WTC11 (cell line): ENCODE measurements around the gene ZNF774. TPM values are rescaled to one million over a fixed set of nuclear protein-coding genes. Genes with fewer than 3 reads are reported as not detected.
A peak's percentile ranks its signal among the peaks of the same experiment; 100 is the strongest.

Experiments used
- ATAC-seq: fragments of 200-7000 bp; cut with Tn5 transposase; 2 replicates; pipeline ENCODE4 v1.10.0; 2021; ENCODE audit warnings: mild to moderate bottlenecking, moderate library complexity
- CTCF ChIA-PET: fragments of 300-600 bp; sonication (Branson Sonifier 250); formaldehyde crosslinking; loops from one replicate; lab custom pipeline; 2021; ENCODE audit warnings: antibody characterized with exemption; lab: Charles Lee
- POLR2A ChIA-PET: fragments of 350-600 bp; sonication (Branson Sonifier 250); formaldehyde crosslinking; loops from one replicate; lab custom pipeline; 2021; ENCODE audit warnings: antibody characterized with exemption; lab: Charles Lee
- DNase-seq: peaks from one replicate; pipeline ENCODE4 v3.0.0; 2021; ENCODE audit warnings: low spot score
- H3K27ac Mint-ChIP-seq: 2 replicates; pipeline ENCODE4 v1.8.0; 2021; ENCODE audit warnings: mixed read lengths
- H3K27me3 Mint-ChIP-seq: 2 replicates; pipeline ENCODE4 v1.8.0; 2021; ENCODE audit warnings: low read depth, mild to moderate bottlenecking, moderate library complexity, mixed read lengths
- H3K36me3 Mint-ChIP-seq: 2 replicates; pipeline ENCODE4 v1.8.0; 2021; ENCODE audit warnings: mixed read lengths
- H3K4me1 Mint-ChIP-seq: 2 replicates; pipeline ENCODE4 v1.8.0; 2022; ENCODE audit warnings: mixed read lengths
- H3K4me3 Mint-ChIP-seq: 2 replicates; pipeline ENCODE4 v1.8.0; 2021; ENCODE audit warnings: mild to moderate bottlenecking, moderate library complexity, mixed read lengths
- H3K9me3 Mint-ChIP-seq: 2 replicates; pipeline ENCODE4 v1.8.0; 2021; ENCODE audit warnings: mixed read lengths
- FOXK1 ChIP-seq: sonication (generic); formaldehyde crosslinking; IDR thresholded peaks from 2 replicates; pipeline ENCODE4 v1.8.0; 2022; ENCODE audit warnings: mild to moderate bottlenecking, moderate library complexity, missing genetic modification reagents
- FOXP1 ChIP-seq: sonication (generic); formaldehyde crosslinking; IDR thresholded peaks from 2 replicates; pipeline ENCODE4 v1.8.0; 2022; ENCODE audit warnings: missing genetic modification reagents, mild to moderate bottlenecking, moderate library complexity, borderline replicate concordance
- GABPB1 ChIP-seq: sonication (generic); formaldehyde crosslinking; IDR thresholded peaks from 2 replicates; pipeline ENCODE4 v1.8.1; 2023; ENCODE audit warnings: mild to moderate bottlenecking, missing genetic modification reagents
- GTF2I ChIP-seq: fragments of 250-450 bp; sonication (Bioruptor Pico); conservative IDR thresholded peaks from 2 replicates; pipeline ENCODE4 v1.4.0; 2021; ENCODE audit warnings: mild to moderate bottlenecking
- HMGA2 ChIP-seq: fragments of 250-450 bp; sonication (Bioruptor Pico); IDR thresholded peaks from 2 replicates; pipeline ENCODE4 v1.4.0; 2021; ENCODE audit warnings: mild to moderate bottlenecking, moderate library complexity
- IRF1 ChIP-seq: sonication (generic); formaldehyde crosslinking; IDR thresholded peaks from 2 replicates; pipeline ENCODE4 v1.8.0; 2023; ENCODE audit warnings: missing genetic modification reagents
- KAT7 ChIP-seq: sonication (generic); formaldehyde crosslinking; IDR thresholded peaks from 2 replicates; pipeline ENCODE4 v1.8.1; 2023; ENCODE audit warnings: missing genetic modification reagents, mild to moderate bottlenecking, borderline replicate concordance
- MXD4 ChIP-seq: fragments of 250-450 bp; sonication (Bioruptor Pico); IDR thresholded peaks from 2 replicates; pipeline ENCODE4 v1.8.0; 2021; ENCODE audit warnings: mild to moderate bottlenecking, moderate library complexity, borderline replicate concordance
- OVOL2 ChIP-seq: fragments of 250-450 bp; sonication (Bioruptor Pico); IDR thresholded peaks from 2 replicates; pipeline ENCODE4 v1.9.0; 2021; ENCODE audit warnings: mild to moderate bottlenecking, borderline replicate concordance
- SMAD4 ChIP-seq: sonication (generic); formaldehyde crosslinking; IDR thresholded peaks from 2 replicates; pipeline ENCODE4 v1.8.0; 2022; ENCODE audit warnings: mild to moderate bottlenecking, missing genetic modification reagents
- SOX15 ChIP-seq: fragments of 250-450 bp; sonication (Bioruptor Pico); IDR thresholded peaks from 2 replicates; pipeline ENCODE4 v1.9.0; 2021; ENCODE audit warnings: mild to moderate bottlenecking
- ZBTB43 ChIP-seq: sonication (generic); formaldehyde crosslinking; IDR thresholded peaks from 2 replicates; pipeline ENCODE4 v1.8.1; 2023; ENCODE audit warnings: mild to moderate bottlenecking, missing genetic modification reagents
- ZNF512 ChIP-seq: sonication (generic); formaldehyde crosslinking; IDR thresholded peaks from 2 replicates; pipeline ENCODE4 v1.8.1; 2022; ENCODE audit warnings: missing genetic modification reagents, borderline replicate concordance
- total RNA-seq: library from RNA; stranded (reverse); gene quantifications from 3 replicates; pipeline ENCODE4 v1.2.3, GENCODE V29; 2021
- TF ChIP-seq, protein P1 (sequence below): sonication (generic); formaldehyde crosslinking; IDR thresholded peaks from 2 replicates; pipeline ENCODE4 v1.8.0; 2022; ENCODE audit warnings: mild to moderate bottlenecking, missing genetic modification reagents
- TF ChIP-seq, protein P2 (sequence below): sonication (generic); formaldehyde crosslinking; IDR thresholded peaks from 2 replicates; pipeline ENCODE4 v1.8.1; 2022; ENCODE audit warnings: low read depth, mild to moderate bottlenecking, moderate library complexity, missing genetic modification reagents, borderline replicate concordance

Gene ZNF774
- total RNA-seq, 1 experiment from 2014 or later = 2.6 TPM

- TF ChIP-seq OVOL2 (CRISPR knock-in tag) = no peak
- no peak for TF ChIP-seq KAT7
- no peak for TF ChIP-seq SOX15 (CRISPR knock-in tag)
- TF ChIP-seq FOXP1 (CRISPR knock-in tag) = no peak
- TF ChIP-seq IRF1 = no peak
- TF ChIP-seq, protein P1, sequence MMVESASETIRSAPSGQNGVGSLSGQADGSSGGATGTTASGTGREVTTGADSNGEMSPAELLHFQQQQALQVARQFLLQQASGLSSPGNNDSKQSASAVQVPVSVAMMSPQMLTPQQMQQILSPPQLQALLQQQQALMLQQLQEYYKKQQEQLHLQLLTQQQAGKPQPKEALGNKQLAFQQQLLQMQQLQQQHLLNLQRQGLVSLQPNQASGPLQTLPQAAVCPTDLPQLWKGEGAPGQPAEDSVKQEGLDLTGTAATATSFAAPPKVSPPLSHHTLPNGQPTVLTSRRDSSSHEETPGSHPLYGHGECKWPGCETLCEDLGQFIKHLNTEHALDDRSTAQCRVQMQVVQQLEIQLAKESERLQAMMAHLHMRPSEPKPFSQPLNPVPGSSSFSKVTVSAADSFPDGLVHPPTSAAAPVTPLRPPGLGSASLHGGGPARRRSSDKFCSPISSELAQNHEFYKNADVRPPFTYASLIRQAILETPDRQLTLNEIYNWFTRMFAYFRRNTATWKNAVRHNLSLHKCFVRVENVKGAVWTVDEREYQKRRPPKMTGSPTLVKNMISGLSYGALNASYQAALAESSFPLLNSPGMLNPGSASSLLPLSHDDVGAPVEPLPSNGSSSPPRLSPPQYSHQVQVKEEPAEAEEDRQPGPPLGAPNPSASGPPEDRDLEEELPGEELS (CRISPR knock-in tag) = no peak
- no peak for TF ChIP-seq ZBTB43 (CRISPR knock-in tag)
- TF ChIP-seq GTF2I = no peak
- no peak for TF ChIP-seq GABPB1 (CRISPR knock-in tag)
- TF ChIP-seq MXD4 (CRISPR knock-in tag) = no peak
- no peak for TF ChIP-seq SMAD4 (CRISPR knock-in tag)
- no peak for TF ChIP-seq FOXK1 (CRISPR knock-in tag)
- TF ChIP-seq ZNF512 = no peak
- H3K9me3 Mint-ChIP-seq = no peaks in the 10 kb centered on the region
- no peak overlapping the region for H3K4me3 Mint-ChIP-seq
- DNase-seq = no peak
- H3K36me3 Mint-ChIP-seq = no peaks in the 10 kb centered on the region
- H3K4me1 Mint-ChIP-seq = peaks cover 24% of the 10 kb centered on the region
- no peak for ATAC-seq
- ChIA-PET CTCF (interaction anchor here (0.6 to 1.6 kb wide), 3 partner anchors 13 to 46 kb away, joined by 3 to 7 read pairs (median 3); no protein-coding TSS in a partner anchor), POLR2A (interaction anchor here (0.5 to 0.7 kb wide), 2 partner anchors 227 to 587 kb away, joined by 3 read pairs; partner anchors contain the start of gene MAN2A2)
- no peaks in the 10 kb centered on the region for H3K27me3 Mint-ChIP-seq
- H3K27ac Mint-ChIP-seq = no peak overlapping the region
These were observed 35.9 kb upstream of the ZNF774 start for GRCh38 chr15:90316139-90316538.

DNA sequence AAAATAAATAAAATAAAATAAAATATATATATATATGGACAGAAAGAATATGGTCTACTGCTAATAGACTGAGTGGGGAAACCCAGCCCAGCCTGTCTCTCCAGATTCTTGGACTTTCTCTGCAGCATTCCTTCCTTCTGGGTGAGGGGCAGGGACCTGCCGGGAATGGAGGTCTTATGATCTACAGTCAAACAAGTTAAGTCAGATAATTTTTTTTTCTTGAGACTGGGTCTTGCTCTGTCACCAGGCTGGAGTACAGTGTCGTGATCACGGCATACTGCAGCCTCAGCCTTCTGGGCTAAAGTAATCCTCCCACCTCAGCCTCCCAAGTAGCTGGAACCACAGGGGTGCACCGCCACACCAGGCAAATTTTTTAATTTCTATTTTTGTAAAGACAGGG lies 33.5 kb upstream of the ZNF774 start:
- H3K9me3 Mint-ChIP-seq = no peaks in the 10 kb centered on the region
- POLR2A ChIA-PET = no interaction called here
- H3K27me3 Mint-ChIP-seq = no peaks in the 10 kb centered on the region
- no peak overlapping the region for H3K27ac Mint-ChIP-seq
- CTCF ChIA-PET = interaction anchor here (1.0 to 4.6 kb wide), 2 partner anchors 25 to 329 kb away, joined by 4 to 68 read pairs; no protein-coding TSS in a partner anchor
- H3K4me1 Mint-ChIP-seq = peaks cover 13% of the 10 kb centered on the region
- ATAC-seq = no peak
- H3K4me3 Mint-ChIP-seq = no peak overlapping the region
- no peak for DNase-seq
- H3K36me3 Mint-ChIP-seq = no peaks in the 10 kb centered on the region
- 0 out of 2 replicates have a peak, but pooled peaks have one; percentile 7 for TF ChIP-seq HMGA2 (CRISPR knock-in tag)
- TF ChIP-seq, protein P2, sequence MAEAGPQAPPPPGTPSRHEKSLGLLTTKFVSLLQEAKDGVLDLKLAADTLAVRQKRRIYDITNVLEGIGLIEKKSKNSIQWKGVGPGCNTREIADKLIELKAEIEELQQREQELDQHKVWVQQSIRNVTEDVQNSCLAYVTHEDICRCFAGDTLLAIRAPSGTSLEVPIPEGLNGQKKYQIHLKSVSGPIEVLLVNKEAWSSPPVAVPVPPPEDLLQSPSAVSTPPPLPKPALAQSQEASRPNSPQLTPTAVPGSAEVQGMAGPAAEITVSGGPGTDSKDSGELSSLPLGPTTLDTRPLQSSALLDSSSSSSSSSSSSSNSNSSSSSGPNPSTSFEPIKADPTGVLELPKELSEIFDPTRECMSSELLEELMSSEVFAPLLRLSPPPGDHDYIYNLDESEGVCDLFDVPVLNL = no peak
- TF ChIP-seq, all 79 proteins: peak for 1
